HG03064 (cell line): ENCODE measurements around the gene VIT.
"Not testable (repeated sequence)": the region's sequence is repeated elsewhere in the genome, so short reads cannot be mapped to it uniquely, and the experiment has no call there.

ENCODE experiments used
- ATAC-seq: cut with Tn5 transposase; IDR thresholded peaks from one replicate; pipeline ENCODE4 v1.9.1; 2021; ENCODE audit warnings: low read depth; ENCODE audit not compliant: unreplicated experiment

The VIT gene

GRCh38 chr2:36800381-36800780, 103.9 kb downstream of the VIT start:
- ATAC-seq, result no peak

GRCh38 chr2:36801088-36801487, 104.6 kb downstream of the VIT start:
- ATAC-seq, result no peak

GRCh38 chr2:36802952-36803351, 106.4 kb downstream of the VIT start:
- ATAC-seq, result no peak

- no peak for ATAC-seq
Observed at GRCh38 chr2:36805635-36806224, 109.2 kb downstream of the VIT start.

GRCh38 chr2:36807223-36807886, 110.8 kb downstream of the VIT start:
- no peak for ATAC-seq

GRCh38 chr2:36808386-36809068, 112.0 kb downstream of the VIT start:
- no peak for ATAC-seq

GRCh38 chr2:36809069-36809445, 112.5 kb downstream of the VIT start:
- ATAC-seq, result no peak

GRCh38 chr2:36811071-36811470, 114.6 kb downstream of the VIT start:
- no peak for ATAC-seq

- ATAC-seq, result no peak
Observed at GRCh38 chr2:36812196-36812595, 115.7 kb downstream of the VIT start.

- no peak for ATAC-seq
Observed at GRCh38 chr2:36818542-36818941, 122.0 kb downstream of the VIT start.

- no peak for ATAC-seq
Observed at GRCh38 chr2:36819095-36819711, 122.7 kb downstream of the VIT start.

GRCh38 chr2:36820942-36821605, 124.6 kb downstream of the VIT start:
- ATAC-seq, result no peak

GRCh38 chr2:36823862-36824261, 127.4 kb downstream of the VIT start:
- no peak for ATAC-seq

GRCh38 chr2:36824273-36824672, 127.8 kb downstream of the VIT start:
- no peak for ATAC-seq

- ATAC-seq, result not testable (repeated sequence)
Observed at GRCh38 chr2:36824683-36825082, 128.2 kb downstream of the VIT start.

GRCh38 chr2:36831185-36831584, 134.7 kb downstream of the VIT start:
- ATAC-seq, result no peak

GRCh38 chr2:36834203-36834602, 137.7 kb downstream of the VIT start:
- ATAC-seq, result no peak

- ATAC-seq, result no peak
Observed at GRCh38 chr2:36834731-36835524, 138.4 kb downstream of the VIT start.

- ATAC-seq, result no peak
Observed at GRCh38 chr2:36839976-36840617, 143.6 kb downstream of the VIT start.

- no peak for ATAC-seq
Observed at GRCh38 chr2:36843838-36844237, 147.3 kb downstream of the VIT start.
